HG03442 (cell line): ENCODE results near the gene C1QTNF8.
"Not testable (repeated sequence)": the region's sequence is repeated elsewhere in the genome, so short reads cannot be mapped to it uniquely, and the experiment has no call there.

ENCODE experiments used
- ATAC-seq: cut with Tn5 transposase; IDR thresholded peaks from one replicate; pipeline ENCODE4 v1.9.1; 2021; ENCODE audit warnings: mild to moderate bottlenecking, moderate library complexity; ENCODE audit not compliant: unreplicated experiment

The C1QTNF8 gene

GRCh38 chr16:1094601-1095449 lies 1.2 kb downstream of the C1QTNF8 start:
- no peak for ATAC-seq

- no peak for ATAC-seq
These were observed 1.9 kb downstream of the C1QTNF8 start for GRCh38 chr16:1094124-1094479.

- ATAC-seq = no peak
These were observed 2.5 kb downstream of the C1QTNF8 start for GRCh38 chr16:1093284-1094123.

GRCh38 chr16:1092685-1093283 lies 3.3 kb downstream of the C1QTNF8 start:
- not testable (repeated sequence) for ATAC-seq

- no peak for ATAC-seq
These were observed 4.0 kb downstream of the C1QTNF8 start for GRCh38 chr16:1091992-1092552.

GRCh38 chr16:1090620-1091587 lies 5.1 kb downstream of the C1QTNF8 start:
- ATAC-seq = no peak

- ATAC-seq = no peak
These were observed 6.0 kb downstream of the C1QTNF8 start for GRCh38 chr16:1089822-1090619.

- ATAC-seq = no peak
These were observed 6.6 kb downstream of the C1QTNF8 start for GRCh38 chr16:1089439-1089821.

GRCh38 chr16:1088295-1089170 lies 7.5 kb downstream of the C1QTNF8 start:
- ATAC-seq = no peak

GRCh38 chr16:1086443-1086842 lies 9.6 kb downstream of the C1QTNF8 start:
- ATAC-seq = not testable (repeated sequence)

- no peak for ATAC-seq
These were observed 11.1 kb downstream of the C1QTNF8 start for GRCh38 chr16:1084971-1085370.

GRCh38 chr16:1082952-1083675 lies 12.9 kb downstream of the C1QTNF8 start:
- ATAC-seq = no peak

- no peak for ATAC-seq
These were observed 13.6 kb downstream of the C1QTNF8 start for GRCh38 chr16:1082266-1082951.

- ATAC-seq = no peak
These were observed 14.2 kb downstream of the C1QTNF8 start for GRCh38 chr16:1081734-1082265.

GRCh38 chr16:1080801-1081733 lies 15.0 kb downstream of the C1QTNF8 start:
- ATAC-seq = no peak
